ENCODE results near the gene KCNQ4. TPM values are rescaled to one million over a fixed set of nuclear protein-coding genes. Genes with fewer than 3 reads are reported as not detected.

The KCNQ4 gene
- total and polyA plus RNA-seq, 2 donors (not counting 1 experiment from before 2014, with no cell fraction given) = 0.16 to 0.20 TPM

- no peak for ATAC-seq (ENCODE audit: low read depth)
- Histone ChIP-seq H3K36me3 (replicated peaks in 1 of 2; ENCODE audit: control extremely low read depth in 1 of 2, control insufficient read depth in 1 of 2, extremely low read depth in 1 of 2, insufficient read depth in 2 of 2, low read length in 1 of 2) (peaks cover 2 to 93% of the 10 kb centered on the region in 2 experiments), H3K9me3 (ENCODE audit: control extremely low read depth in 1 of 3, control insufficient read depth in 2 of 3, insufficient read depth in 1 of 3, low read length in 2 of 3) (no peaks in the 10 kb centered on the region), H3K4me2 (replicated peaks; ENCODE audit: low read depth, low read length, poor library complexity, severe bottlenecking) (no peak overlapping the region), H3K4me1 (ENCODE audit: control insufficient read depth in 2 of 2, insufficient read depth in 2 of 2, low read length in 2 of 2) (peaks cover 0 to 7% of the 10 kb centered on the region in 2 donors), H3K27ac (ENCODE audit: low read length in 2 of 2) (no peak overlapping the region), H3K79me2 (ENCODE audit: control insufficient read depth, insufficient read depth, low read length) (peaks cover 6% of the 10 kb centered on the region), H2AFZ (ENCODE audit: insufficient read depth, low read depth, low read length, poor library complexity, severe bottlenecking) (no peak overlapping the region), H4K20me1 (ENCODE audit: control insufficient read depth, insufficient read depth, low read length, poor library complexity, severe bottlenecking) (peaks cover 30% of the 10 kb centered on the region), H3K9ac (ENCODE audit: low read length) (no peak overlapping the region), H3K27me3 (replicated peaks in 1 of 4; ENCODE audit: control extremely low read depth in 1 of 4, control insufficient read depth in 3 of 4, insufficient read depth in 4 of 4, low read length in 3 of 4) (no peaks in the 10 kb centered on the region), H3K4me3 (ENCODE audit: control extremely low read depth in 1 of 5, extremely low read depth in 1 of 5, insufficient read depth in 1 of 5, low read depth in 2 of 5, low read length in 4 of 5) (no peak overlapping the region)
- WGBS (ENCODE audit: insufficient coverage) = 100% methylated on average over 7 of the region's 8 CpGs
- CTCF ChIA-PET = interaction anchor here (2.0 to 6.7 kb wide), 2 partner anchors 8 to 17 kb away, joined by 7 to 40 read pairs; no protein-coding TSS in a partner anchor
- TF ChIP-seq CTCF (IDR thresholded peaks at IDR 0.05) = no peak
- no peak for TF ChIP-seq EZH2 (IDR thresholded peaks at IDR 0.05; ENCODE audit: borderline replicate concordance, insufficient read depth, low read depth, low read length, poor library complexity, severe bottlenecking)
- Mint-ChIP-seq H3K4me1 (peaks cover 21% of the 10 kb centered on the region), H3K4me3 (no peak overlapping the region), H3K9me3 (ENCODE audit: insufficient read depth) (no peaks in the 10 kb centered on the region), H3K27ac (no peak overlapping the region), H3K27me3 (no peaks in the 10 kb centered on the region)
- DNase-seq = no peak
- POLR2A ChIA-PET = no interaction called here
- intact Hi-C loops (cut with micrococcal nuclease) = no loop called here
Observed at GRCh38 chr1:40757084-40757483, 26.5 kb upstream of the KCNQ4 start.

DNA sequence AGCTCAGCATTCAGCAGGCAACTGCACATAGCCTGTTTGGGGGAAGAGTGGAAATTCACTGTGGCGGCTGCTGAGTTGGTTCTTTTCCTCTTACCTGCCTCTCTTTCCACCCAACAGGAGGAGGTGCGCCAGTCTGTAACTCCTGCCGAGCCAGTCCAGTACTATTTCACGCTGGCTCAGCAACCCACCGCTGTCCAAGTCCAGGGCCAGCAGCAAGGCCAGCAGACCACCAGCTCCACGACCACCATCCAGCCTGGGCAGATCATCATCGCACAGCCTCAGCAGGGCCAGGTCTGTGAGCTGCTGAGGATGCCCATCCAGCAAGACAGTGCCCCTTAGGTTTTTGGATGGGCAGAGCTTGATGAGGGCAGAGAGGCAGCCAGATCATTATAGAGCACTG is 25.6 kb upstream of the KCNQ4 start:
- Histone ChIP-seq H3K27ac (ENCODE audit: low read length in 2 of 2) (no peak overlapping the region), H3K4me1 (ENCODE audit: control insufficient read depth in 2 of 2, insufficient read depth in 2 of 2, low read length in 2 of 2) (peaks cover 0 to 15% of the 10 kb centered on the region in 2 donors), H3K79me2 (ENCODE audit: control insufficient read depth, insufficient read depth, low read length) (peaks cover 6% of the 10 kb centered on the region), H4K20me1 (ENCODE audit: control insufficient read depth, insufficient read depth, low read length, poor library complexity, severe bottlenecking) (peaks cover 37% of the 10 kb centered on the region), H3K9ac (ENCODE audit: low read length) (no peak overlapping the region), H3K4me3 (ENCODE audit: control extremely low read depth in 1 of 5, extremely low read depth in 1 of 5, insufficient read depth in 1 of 5, low read depth in 2 of 5, low read length in 4 of 5) (no peak overlapping the region), H3K9me3 (ENCODE audit: control extremely low read depth in 1 of 3, control insufficient read depth in 2 of 3, insufficient read depth in 1 of 3, low read length in 2 of 3) (no peaks in the 10 kb centered on the region), H3K4me2 (replicated peaks; ENCODE audit: low read depth, low read length, poor library complexity, severe bottlenecking) (no peak overlapping the region), H3K36me3 (replicated peaks in 1 of 2; ENCODE audit: control extremely low read depth in 1 of 2, control insufficient read depth in 1 of 2, extremely low read depth in 1 of 2, insufficient read depth in 2 of 2, low read length in 1 of 2) (peaks cover 4 to 97% of the 10 kb centered on the region in 2 experiments), H3K27me3 (replicated peaks in 1 of 4; ENCODE audit: control extremely low read depth in 1 of 4, control insufficient read depth in 3 of 4, insufficient read depth in 4 of 4, low read length in 3 of 4) (no peaks in the 10 kb centered on the region), H2AFZ (ENCODE audit: insufficient read depth, low read depth, low read length, poor library complexity, severe bottlenecking) (no peak overlapping the region)
- TF ChIP-seq CTCF (IDR thresholded peaks at IDR 0.05) (no peak), EZH2 (IDR thresholded peaks at IDR 0.05; ENCODE audit: borderline replicate concordance, insufficient read depth, low read depth, low read length, poor library complexity, severe bottlenecking) (no peak)
- H3K9me3 Mint-ChIP-seq (ENCODE audit: insufficient read depth) = no peaks in the 10 kb centered on the region
- no peak for ATAC-seq (ENCODE audit: low read depth)
- no peak for DNase-seq
- no peaks in the 10 kb centered on the region for H3K27me3 Mint-ChIP-seq
- POLR2A ChIA-PET = no interaction called here
- H3K4me1 Mint-ChIP-seq = peaks cover 24% of the 10 kb centered on the region
- no peak overlapping the region for H3K27ac Mint-ChIP-seq
- CTCF ChIA-PET = interaction anchor here (6.7 kb wide), 1 partner anchor 16 kb away, joined by 40 read pairs; no protein-coding TSS in a partner anchor
- WGBS (ENCODE audit: insufficient coverage) = 89% methylated on average over 6 of the region's 7 CpGs
- no peak overlapping the region for H3K4me3 Mint-ChIP-seq
- intact Hi-C loops (cut with micrococcal nuclease) = no loop called here

All from B cell (primary cell).